GM10266 (cell line): Measurements from ENCODE around the gene COPB2.

ENCODE experiments used
- DNase-seq: peaks from one replicate; pipeline ENCODE4 v3.0.0; 2012; ENCODE audit errors: extremely low spot score
- TF ChIP-seq, protein P1 (sequence below): IDR thresholded peaks from 2 replicates; pipeline ENCODE4 v1.5.1; 2012; ENCODE audit warnings: mild to moderate bottlenecking, low read depth; ENCODE audit not compliant: control insufficient read depth, insufficient read depth; ENCODE audit errors: missing control alignments

Gene COPB2

GRCh38 chr3:139355476-139355875 lies 34.0 kb downstream of the COPB2 start:
- TF ChIP-seq, protein P1, sequence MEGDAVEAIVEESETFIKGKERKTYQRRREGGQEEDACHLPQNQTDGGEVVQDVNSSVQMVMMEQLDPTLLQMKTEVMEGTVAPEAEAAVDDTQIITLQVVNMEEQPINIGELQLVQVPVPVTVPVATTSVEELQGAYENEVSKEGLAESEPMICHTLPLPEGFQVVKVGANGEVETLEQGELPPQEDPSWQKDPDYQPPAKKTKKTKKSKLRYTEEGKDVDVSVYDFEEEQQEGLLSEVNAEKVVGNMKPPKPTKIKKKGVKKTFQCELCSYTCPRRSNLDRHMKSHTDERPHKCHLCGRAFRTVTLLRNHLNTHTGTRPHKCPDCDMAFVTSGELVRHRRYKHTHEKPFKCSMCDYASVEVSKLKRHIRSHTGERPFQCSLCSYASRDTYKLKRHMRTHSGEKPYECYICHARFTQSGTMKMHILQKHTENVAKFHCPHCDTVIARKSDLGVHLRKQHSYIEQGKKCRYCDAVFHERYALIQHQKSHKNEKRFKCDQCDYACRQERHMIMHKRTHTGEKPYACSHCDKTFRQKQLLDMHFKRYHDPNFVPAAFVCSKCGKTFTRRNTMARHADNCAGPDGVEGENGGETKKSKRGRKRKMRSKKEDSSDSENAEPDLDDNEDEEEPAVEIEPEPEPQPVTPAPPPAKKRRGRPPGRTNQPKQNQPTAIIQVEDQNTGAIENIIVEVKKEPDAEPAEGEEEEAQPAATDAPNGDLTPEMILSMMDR, result no peak
- DNase-seq, result no peak

DNA sequence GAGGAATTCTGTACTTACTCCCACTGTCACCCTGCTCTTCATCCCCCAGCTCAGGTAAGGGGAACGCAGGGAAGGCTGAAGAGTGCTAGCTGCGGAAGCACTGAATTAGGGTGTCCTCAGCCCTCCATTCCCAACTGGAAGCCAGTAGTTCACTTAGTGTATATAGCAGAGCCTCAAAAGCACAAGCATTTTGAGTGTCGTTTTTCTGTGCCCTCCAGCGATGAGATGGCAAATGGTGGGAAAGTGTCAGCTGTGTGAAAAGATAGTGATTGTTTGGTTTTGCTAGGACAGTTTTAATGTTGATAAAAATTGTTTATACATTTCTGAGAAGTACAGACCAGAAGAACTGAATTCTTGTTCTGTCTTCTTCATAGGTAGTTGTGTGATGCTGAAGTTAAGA lies 34.8 kb downstream of the COPB2 start:
- TF ChIP-seq, protein P1, result no peak
- no peak for DNase-seq

GRCh38 chr3:139353920-139354556 lies 35.4 kb downstream of the COPB2 start:
- DNase-seq, result peak; percentile 10
- TF ChIP-seq, protein P1, result peak; percentile 62

DNA sequence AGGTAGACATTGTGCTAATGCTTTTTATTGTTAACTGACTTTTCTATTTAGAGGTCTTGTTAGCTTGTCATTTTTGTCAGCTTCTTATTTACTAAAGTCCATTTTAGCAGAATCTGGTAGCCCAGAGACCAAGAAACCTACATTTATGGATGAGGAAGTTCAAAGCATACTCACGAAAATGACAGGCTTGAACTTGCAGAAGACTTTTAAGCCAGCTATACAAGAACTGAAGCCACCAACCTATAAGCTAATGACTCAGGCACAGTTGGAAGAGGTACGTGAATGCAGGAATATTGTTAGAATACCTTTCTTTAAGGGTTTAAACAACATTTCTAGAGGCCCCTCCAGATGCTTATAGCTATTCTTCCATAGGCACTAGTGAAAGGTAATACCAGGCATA lies 42.7 kb downstream of the COPB2 start:
- TF ChIP-seq, protein P1, result no peak
- no peak for DNase-seq

- TF ChIP-seq, protein P1, result no peak
- peak; percentile 86 for DNase-seq
These were observed 45.3 kb downstream of the COPB2 start, which contains the start of gene MRPS22 for GRCh38 chr3:139343895-139344856. Gene MRPS22 (plus strand): TSS chr3:139344020. CDS start chr3:139344027, 7 bp downstream.

DNA sequence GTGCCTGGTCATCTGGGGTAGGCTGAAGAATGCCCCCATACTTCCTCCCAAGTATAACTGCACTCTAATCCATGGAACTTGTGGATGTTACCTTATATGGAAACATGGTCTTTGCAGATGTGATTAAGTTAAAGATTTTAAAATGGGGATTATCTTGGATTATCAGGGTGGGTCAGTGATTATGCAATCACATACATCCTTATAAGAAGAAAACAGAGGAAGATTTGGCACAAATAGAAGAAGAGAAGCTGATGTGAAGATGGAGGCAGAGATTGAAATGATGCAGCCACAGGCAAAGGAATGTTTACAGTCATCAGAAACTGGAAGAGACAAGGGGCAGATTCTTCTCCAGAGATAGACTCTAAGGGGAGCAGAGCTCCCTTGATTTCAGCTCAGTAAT lies 47.4 kb downstream of the COPB2 start:
- DNase-seq, result no peak
- TF ChIP-seq, protein P1, result no peak
